Measurements from ENCODE around the gene FOS. TPM values are rescaled to one million over a fixed set of nuclear protein-coding genes. Genes with fewer than 3 reads are reported as not detected.
A peak's percentile ranks its signal among the peaks of the same experiment; 100 is the strongest.

The FOS gene
- 587 TPM for polyA plus RNA-seq (2013, experiment 1 of 2)
- 551 TPM for polyA plus RNA-seq (2013, experiment 2 of 2)

- Histone ChIP-seq H3K14ac (ENCODE audit: low read length in 2 of 2) (peak within 1 kb of the TSS; percentile 46 to 63), H3K36me3 (ENCODE audit: control insufficient read depth in 1 of 2, insufficient read depth in 2 of 2, low read depth in 1 of 2, low read length in 2 of 2) (peaks cover 10 to 22% of the 10 kb centered on the region in 2 experiments), H3K4me1 (ENCODE audit: control insufficient read depth, insufficient read depth, low read depth, low read length) (peaks cover 18% of the 10 kb centered on the region), H3K27me3 (ENCODE audit: control insufficient read depth in 1 of 2, insufficient read depth in 1 of 2, low read length in 2 of 2) (peaks cover 0 to 11% of the 10 kb centered on the region in 2 experiments), H3K18ac (ENCODE audit: low read depth in 1 of 2, low read length in 2 of 2) (peak within 1 kb of the TSS; percentile 95 to 99), H3K9ac (ENCODE audit: low read length) (peak within 1 kb of the TSS; percentile 98), H3K9me3 (ENCODE audit: control insufficient read depth, low read length) (no peaks in the 10 kb centered on the region), H4K8ac (ENCODE audit: low read length) (peak within 1 kb of the TSS; percentile 95), H3K23ac (ENCODE audit: low read length in 2 of 2) (peak within 1 kb of the TSS in 1 of 2 experiments; percentile 54), H2BK120ac (ENCODE audit: low read depth, low read length) (peak within 1 kb of the TSS; percentile 98), H3K79me1 (replicated peaks; ENCODE audit: low read length, poor library complexity, severe bottlenecking) (peaks cover 10% of the 10 kb centered on the region), H3K4ac (ENCODE audit: low read depth in 1 of 2, low read length in 2 of 2) (peak within 1 kb of the TSS; percentile 84 to 90), H3K27ac (ENCODE audit: low read length, poor library complexity, severe bottlenecking) (peak within 1 kb of the TSS; percentile 40), H2BK12ac (ENCODE audit: low read length in 2 of 2) (peak within 1 kb of the TSS; percentile 75 to 99), H3K4me3 (ENCODE audit: insufficient read depth in 1 of 2, low read depth in 1 of 2, low read length in 2 of 2) (peak within 1 kb of the TSS; percentile 64 to 96), H2AFZ (ENCODE audit: low read depth, low read length) (peak within 1 kb of the TSS; percentile 97), H3K4me2 (ENCODE audit: low read length, poor library complexity, severe bottlenecking) (peak within 1 kb of the TSS; percentile 99), H2BK15ac (ENCODE audit: low read depth, poor library complexity, severe bottlenecking) (peak within 1 kb of the TSS; percentile 96), H2BK5ac (ENCODE audit: low read depth, low read length, poor library complexity, severe bottlenecking) (peak within 1 kb of the TSS; percentile 85), H4K91ac (ENCODE audit: low read length) (peak within 1 kb of the TSS; percentile 99), H2AK5ac (ENCODE audit: low read length, severe bottlenecking) (no peak within 1 kb of the TSS)
- under 1% methylated on average over 67 of the region's 69 CpGs for WGBS
- DNase-seq, result peak; percentile 98
These were observed at the start of gene FOS for GRCh38 chr14:75278422-75279152. TSS of gene FOS (plus strand) at chr14:75278828. CDS start at chr14:75278983, 155 bp downstream.

- Histone ChIP-seq H2AFZ (ENCODE audit: low read depth, low read length) (no peak overlapping the region), H3K4ac (ENCODE audit: low read depth in 1 of 2, low read length in 2 of 2) (no peak overlapping the region), H3K14ac (ENCODE audit: low read length in 2 of 2) (no peak overlapping the region), H2AK5ac (ENCODE audit: low read length, severe bottlenecking) (peak overlapping the region; percentile 30), H3K4me3 (ENCODE audit: insufficient read depth in 1 of 2, low read depth in 1 of 2, low read length in 2 of 2) (no peak overlapping the region), H3K23ac (ENCODE audit: low read length in 2 of 2) (no peak overlapping the region), H3K27ac (ENCODE audit: low read length, poor library complexity, severe bottlenecking) (no peak overlapping the region), H4K91ac (ENCODE audit: low read length) (no peak overlapping the region), H2BK5ac (ENCODE audit: low read depth, low read length, poor library complexity, severe bottlenecking) (no peak overlapping the region), H2BK12ac (ENCODE audit: low read length in 2 of 2) (peak overlapping the region in 1 of 2 experiments; percentile 38), H3K27me3 (ENCODE audit: control insufficient read depth in 1 of 2, insufficient read depth in 1 of 2, low read length in 2 of 2) (peaks cover 0 to 7% of the 10 kb centered on the region in 2 experiments), H3K36me3 (ENCODE audit: control insufficient read depth in 1 of 2, insufficient read depth in 2 of 2, low read depth in 1 of 2, low read length in 2 of 2) (no peaks in the 10 kb centered on the region), H3K4me1 (ENCODE audit: control insufficient read depth, insufficient read depth, low read depth, low read length) (peaks cover 7% of the 10 kb centered on the region), H2BK15ac (ENCODE audit: low read depth, poor library complexity, severe bottlenecking) (no peak overlapping the region), H4K8ac (ENCODE audit: low read length) (no peak overlapping the region), H3K79me1 (replicated peaks; ENCODE audit: low read length, poor library complexity, severe bottlenecking) (no peaks in the 10 kb centered on the region), H3K9ac (ENCODE audit: low read length) (no peak overlapping the region), H3K9me3 (ENCODE audit: control insufficient read depth, low read length) (peaks cover 4% of the 10 kb centered on the region), H2BK120ac (ENCODE audit: low read depth, low read length) (no peak overlapping the region), H3K4me2 (ENCODE audit: low read length, poor library complexity, severe bottlenecking) (no peak overlapping the region), H3K18ac (ENCODE audit: low read depth in 1 of 2, low read length in 2 of 2) (no peak overlapping the region)
- WGBS, result 97% methylated on average over 3 of the region's 4 CpGs
- no peak for DNase-seq
These were observed 48.9 kb upstream of the FOS start for GRCh38 chr14:75229661-75230139.

- no peak overlapping the region for H2BK120ac ChIP-seq (ENCODE audit: low read depth, low read length)
- H4K8ac ChIP-seq (ENCODE audit: low read length), result no peak overlapping the region
- no peak overlapping the region for H2BK5ac ChIP-seq (ENCODE audit: low read depth, low read length, poor library complexity, severe bottlenecking)
- no peak overlapping the region for H3K4ac ChIP-seq (ENCODE audit: low read depth in 1 of 2, low read length in 2 of 2)
- peak overlapping the region in 1 of 2 experiments; percentile 38 for H2BK12ac ChIP-seq (ENCODE audit: low read length in 2 of 2)
- H3K36me3 ChIP-seq (ENCODE audit: control insufficient read depth in 1 of 2, insufficient read depth in 2 of 2, low read depth in 1 of 2, low read length in 2 of 2), result no peaks in the 10 kb centered on the region
- H3K27ac ChIP-seq (ENCODE audit: low read length, poor library complexity, severe bottlenecking), result peak overlapping the region; percentile 46
- DNase-seq, result peak; percentile 38
- H3K4me1 ChIP-seq (ENCODE audit: control insufficient read depth, insufficient read depth, low read depth, low read length), result peaks cover 7% of the 10 kb centered on the region
- no peak overlapping the region for H3K14ac ChIP-seq (ENCODE audit: low read length in 2 of 2)
- no peak overlapping the region for H3K18ac ChIP-seq (ENCODE audit: low read depth in 1 of 2, low read length in 2 of 2)
- no peak overlapping the region for H2AFZ ChIP-seq (ENCODE audit: low read depth, low read length)
- no peak overlapping the region for H3K23ac ChIP-seq (ENCODE audit: low read length in 2 of 2)
- H3K79me1 ChIP-seq (replicated peaks; ENCODE audit: low read length, poor library complexity, severe bottlenecking), result no peaks in the 10 kb centered on the region
- H2AK5ac ChIP-seq (ENCODE audit: low read length, severe bottlenecking), result peak overlapping the region; percentile 30
- 88% methylated on average over 5 of the region's 6 CpGs for WGBS
- no peak overlapping the region for H4K91ac ChIP-seq (ENCODE audit: low read length)
- H3K9ac ChIP-seq (ENCODE audit: low read length), result no peak overlapping the region
- H3K27me3 ChIP-seq (ENCODE audit: control insufficient read depth in 1 of 2, insufficient read depth in 1 of 2, low read length in 2 of 2), result peaks cover 0 to 7% of the 10 kb centered on the region in 2 experiments
- H3K4me3 ChIP-seq (ENCODE audit: insufficient read depth in 1 of 2, low read depth in 1 of 2, low read length in 2 of 2), result no peak overlapping the region
- no peak overlapping the region for H3K4me2 ChIP-seq (ENCODE audit: low read length, poor library complexity, severe bottlenecking)
- peaks cover 4% of the 10 kb centered on the region for H3K9me3 ChIP-seq (ENCODE audit: control insufficient read depth, low read length)
- no peak overlapping the region for H2BK15ac ChIP-seq (ENCODE audit: low read depth, poor library complexity, severe bottlenecking)
These were observed 48.4 kb upstream of the FOS start for GRCh38 chr14:75230140-75230792.

GRCh38 chr14:75231320-75231719 lies 47.3 kb upstream of the FOS start:
- H3K9ac ChIP-seq (ENCODE audit: low read length), result no peak overlapping the region
- H3K36me3 ChIP-seq (ENCODE audit: control insufficient read depth in 1 of 2, insufficient read depth in 2 of 2, low read depth in 1 of 2, low read length in 2 of 2), result no peaks in the 10 kb centered on the region
- H2BK15ac ChIP-seq (ENCODE audit: low read depth, poor library complexity, severe bottlenecking), result no peak overlapping the region
- H3K14ac ChIP-seq (ENCODE audit: low read length in 2 of 2), result no peak overlapping the region
- no peak overlapping the region for H4K8ac ChIP-seq (ENCODE audit: low read length)
- H4K91ac ChIP-seq (ENCODE audit: low read length), result no peak overlapping the region
- H3K79me1 ChIP-seq (replicated peaks; ENCODE audit: low read length, poor library complexity, severe bottlenecking), result no peaks in the 10 kb centered on the region
- H2BK5ac ChIP-seq (ENCODE audit: low read depth, low read length, poor library complexity, severe bottlenecking), result no peak overlapping the region
- H3K4me1 ChIP-seq (ENCODE audit: control insufficient read depth, insufficient read depth, low read depth, low read length), result peaks cover 7% of the 10 kb centered on the region
- no peak overlapping the region for H3K18ac ChIP-seq (ENCODE audit: low read depth in 1 of 2, low read length in 2 of 2)
- no peak overlapping the region for H3K4ac ChIP-seq (ENCODE audit: low read depth in 1 of 2, low read length in 2 of 2)
- peak overlapping the region; percentile 41 for H2AK5ac ChIP-seq (ENCODE audit: low read length, severe bottlenecking)
- H3K4me3 ChIP-seq (ENCODE audit: insufficient read depth in 1 of 2, low read depth in 1 of 2, low read length in 2 of 2), result no peak overlapping the region
- H2BK120ac ChIP-seq (ENCODE audit: low read depth, low read length), result no peak overlapping the region
- no peak overlapping the region for H2AFZ ChIP-seq (ENCODE audit: low read depth, low read length)
- no peak for DNase-seq
- H2BK12ac ChIP-seq (ENCODE audit: low read length in 2 of 2), result no peak overlapping the region
- H3K23ac ChIP-seq (ENCODE audit: low read length in 2 of 2), result no peak overlapping the region
- peaks cover 0 to 7% of the 10 kb centered on the region in 2 experiments for H3K27me3 ChIP-seq (ENCODE audit: control insufficient read depth in 1 of 2, insufficient read depth in 1 of 2, low read length in 2 of 2)
- H3K4me2 ChIP-seq (ENCODE audit: low read length, poor library complexity, severe bottlenecking), result no peak overlapping the region
- WGBS, result 50% methylated on average over 2 of the region's 2 CpGs
- H3K9me3 ChIP-seq (ENCODE audit: control insufficient read depth, low read length), result peaks cover 4% of the 10 kb centered on the region
- no peak overlapping the region for H3K27ac ChIP-seq (ENCODE audit: low read length, poor library complexity, severe bottlenecking)

Measured in mesenchymal stem cell (in vitro differentiated cells and primary cell).